SK-N-SH treated with all-trans-retinoic acid at 6 μM for 48 hours (cell line): ENCODE measurements around the gene CUTA.

ENCODE experiments used
- ATAC-seq: fragments of 200-7000 bp; cut with Tn5 transposase; 3 replicates; pipeline ENCODE4 v1.9.1; 2020; ENCODE audit warnings: mild to moderate bottlenecking, moderate library complexity
- ARNTL ChIP-seq: fragments of 450-650 bp; formaldehyde crosslinking; IDR thresholded peaks from 2 replicates; pipeline ENCODE4 v1.5.0; 2020; ENCODE audit warnings: low read depth, mild to moderate bottlenecking, moderate library complexity, borderline replicate concordance
- BACH2 ChIP-seq: fragments of 250-450 bp; sonication (Bioruptor Pico); IDR thresholded peaks from 2 replicates; pipeline ENCODE4 v1.9.0; 2021; ENCODE audit warnings: mild to moderate bottlenecking, borderline replicate concordance
- CREB5 ChIP-seq: fragments of 250-450 bp; sonication (Bioruptor Pico); IDR thresholded peaks from 2 replicates; pipeline ENCODE4 v1.5.1; 2020; ENCODE audit warnings: low read depth, mild to moderate bottlenecking, moderate library complexity
- CSDC2 ChIP-seq: fragments of 250-450 bp; sonication (Bioruptor Pico); IDR thresholded peaks from 2 replicates; pipeline ENCODE4 v1.5.0; 2020; ENCODE audit warnings: mild to moderate bottlenecking, moderate library complexity
- ESRRG ChIP-seq: fragments of 250-450 bp; sonication (Bioruptor Pico); IDR thresholded peaks from 2 replicates; pipeline ENCODE4 v1.6.1; 2021; ENCODE audit warnings: mild to moderate bottlenecking
- GLIS3 ChIP-seq: fragments of 250-450 bp; sonication (Bioruptor Pico); IDR thresholded peaks from 2 replicates; pipeline ENCODE4 v1.5.0; 2020; ENCODE audit warnings: mild to moderate bottlenecking, moderate library complexity
- ISL1 ChIP-seq: fragments of 250-450 bp; sonication (Bioruptor Pico); IDR thresholded peaks from 2 replicates; pipeline ENCODE4 v2.1.2; 2022; ENCODE audit warnings: mild to moderate bottlenecking, moderate library complexity
- POU6F1 ChIP-seq: fragments of 250-450 bp; sonication (Bioruptor Pico); IDR thresholded peaks from 2 replicates; pipeline ENCODE4 v1.8.0; 2021; ENCODE audit warnings: low read depth, mild to moderate bottlenecking, moderate library complexity, borderline replicate concordance
- PPARA ChIP-seq: fragments of 250-450 bp; sonication (Bioruptor Pico); IDR thresholded peaks from 2 replicates; pipeline ENCODE4 v1.5.0; 2020; ENCODE audit warnings: mild to moderate bottlenecking, borderline replicate concordance
- RARB ChIP-seq: fragments of 250-450 bp; sonication (Bioruptor Pico); IDR thresholded peaks from 2 replicates; pipeline ENCODE4 v1.8.0; 2021; ENCODE audit warnings: mild to moderate bottlenecking, moderate library complexity
- SNAI2 ChIP-seq: fragments of 250-450 bp; sonication (Bioruptor Pico); IDR thresholded peaks from 2 replicates; pipeline ENCODE4 v1.5.0; 2020; ENCODE audit warnings: mild to moderate bottlenecking, moderate library complexity
- TCF4 ChIP-seq: fragments of 250-450 bp; sonication (Bioruptor Pico); IDR thresholded peaks from 2 replicates; pipeline ENCODE4 v1.8.0; 2021; ENCODE audit warnings: mild to moderate bottlenecking, moderate library complexity, borderline replicate concordance
- TOX ChIP-seq: fragments of 250-450 bp; sonication (Bioruptor Pico); IDR thresholded peaks from 2 replicates; pipeline ENCODE4 v1.8.0; 2021; ENCODE audit warnings: mild to moderate bottlenecking, moderate library complexity, borderline replicate concordance
- ZC3H10 ChIP-seq: fragments of 250-450 bp; sonication (Bioruptor Pico); IDR thresholded peaks from 2 replicates; pipeline ENCODE4 v1.5.1; 2021; ENCODE audit warnings: mild to moderate bottlenecking, moderate library complexity
- ZFP3 ChIP-seq: fragments of 250-450 bp; sonication (Bioruptor Pico); IDR thresholded peaks from 2 replicates; pipeline ENCODE4 v1.5.0; 2020; ENCODE audit warnings: mild to moderate bottlenecking, moderate library complexity
- ZFP30 ChIP-seq: fragments of 450-650 bp; formaldehyde crosslinking; IDR thresholded peaks from 2 replicates; pipeline ENCODE4 v1.5.0; 2022; ENCODE audit warnings: mild to moderate bottlenecking, moderate library complexity
- ZNF565 ChIP-seq: fragments of 450-650 bp; formaldehyde crosslinking; conservative IDR thresholded peaks from 2 replicates; pipeline ENCODE4 v1.5.0; 2020; ENCODE audit warnings: low read depth, mild to moderate bottlenecking, moderate library complexity
- ZNF70 ChIP-seq: fragments of 450-650 bp; formaldehyde crosslinking; IDR thresholded peaks from 2 replicates; pipeline ENCODE4 v1.5.0; 2020; ENCODE audit warnings: mild to moderate bottlenecking, moderate library complexity
- ZNF8 ChIP-seq: fragments of 450-650 bp; formaldehyde crosslinking; IDR thresholded peaks from 2 replicates; pipeline ENCODE4 v1.5.0; 2020; ENCODE audit warnings: mild to moderate bottlenecking, moderate library complexity
- TF ChIP-seq, protein P1 (sequence below): fragments of 250-450 bp; sonication (Bioruptor Pico); IDR thresholded peaks from 2 replicates; pipeline ENCODE4 v1.5.1; 2021; ENCODE audit warnings: mild to moderate bottlenecking, moderate library complexity
- TF ChIP-seq, protein P2 (sequence below): fragments of 250-450 bp; sonication (Bioruptor Pico); IDR thresholded peaks from 2 replicates; pipeline ENCODE4 v1.8.0; 2020; ENCODE audit warnings: mild to moderate bottlenecking, moderate library complexity, borderline replicate concordance
- TF ChIP-seq, protein P3 (sequence below): fragments of 250-450 bp; sonication (Bioruptor Pico); IDR thresholded peaks from 2 replicates; pipeline ENCODE4 v1.5.0; 2020; ENCODE audit warnings: mild to moderate bottlenecking, moderate library complexity

CUTA gene

GRCh38 chr6:33432546-33432945, 14.6 kb upstream of the CUTA start:
- TF ChIP-seq TCF4 (CRISPR knock-in tag) (no peak), RARB (CRISPR knock-in tag) (no peak), GLIS3 (no peak), ZC3H10 (CRISPR knock-in tag) (no peak), ZNF8 (no peak), ISL1 (CRISPR knock-in tag) (no peak), ZFP3 (CRISPR knock-in tag) (no peak), ZFP30 (CRISPR knock-in tag) (no peak), BACH2 (no peak), CREB5 (CRISPR knock-in tag) (no peak)
- TF ChIP-seq, protein P1, sequence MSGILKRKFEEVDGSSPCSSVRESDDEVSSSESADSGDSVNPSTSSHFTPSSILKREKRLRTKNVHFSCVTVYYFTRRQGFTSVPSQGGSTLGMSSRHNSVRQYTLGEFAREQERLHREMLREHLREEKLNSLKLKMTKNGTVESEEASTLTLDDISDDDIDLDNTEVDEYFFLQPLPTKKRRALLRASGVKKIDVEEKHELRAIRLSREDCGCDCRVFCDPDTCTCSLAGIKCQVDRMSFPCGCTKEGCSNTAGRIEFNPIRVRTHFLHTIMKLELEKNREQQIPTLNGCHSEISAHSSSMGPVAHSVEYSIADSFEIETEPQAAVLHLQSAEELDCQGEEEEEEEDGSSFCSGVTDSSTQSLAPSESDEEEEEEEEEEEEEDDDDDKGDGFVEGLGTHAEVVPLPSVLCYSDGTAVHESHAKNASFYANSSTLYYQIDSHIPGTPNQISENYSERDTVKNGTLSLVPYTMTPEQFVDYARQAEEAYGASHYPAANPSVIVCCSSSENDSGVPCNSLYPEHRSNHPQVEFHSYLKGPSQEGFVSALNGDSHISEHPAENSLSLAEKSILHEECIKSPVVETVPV (CRISPR knock-in tag) = no peak

GRCh38 chr6:33431880-33432541, 14.1 kb upstream of the CUTA start:
- no peak for ATAC-seq
- TF ChIP-seq ESRRG (CRISPR knock-in tag) (no peak), CSDC2 (CRISPR knock-in tag) (no peak), GLIS3 (no peak), ZNF565 (no peak), SNAI2 (no peak), ARNTL (no peak), PPARA (no peak), RARB (CRISPR knock-in tag) (no peak), TCF4 (CRISPR knock-in tag) (no peak)
- TF ChIP-seq, protein P2, sequence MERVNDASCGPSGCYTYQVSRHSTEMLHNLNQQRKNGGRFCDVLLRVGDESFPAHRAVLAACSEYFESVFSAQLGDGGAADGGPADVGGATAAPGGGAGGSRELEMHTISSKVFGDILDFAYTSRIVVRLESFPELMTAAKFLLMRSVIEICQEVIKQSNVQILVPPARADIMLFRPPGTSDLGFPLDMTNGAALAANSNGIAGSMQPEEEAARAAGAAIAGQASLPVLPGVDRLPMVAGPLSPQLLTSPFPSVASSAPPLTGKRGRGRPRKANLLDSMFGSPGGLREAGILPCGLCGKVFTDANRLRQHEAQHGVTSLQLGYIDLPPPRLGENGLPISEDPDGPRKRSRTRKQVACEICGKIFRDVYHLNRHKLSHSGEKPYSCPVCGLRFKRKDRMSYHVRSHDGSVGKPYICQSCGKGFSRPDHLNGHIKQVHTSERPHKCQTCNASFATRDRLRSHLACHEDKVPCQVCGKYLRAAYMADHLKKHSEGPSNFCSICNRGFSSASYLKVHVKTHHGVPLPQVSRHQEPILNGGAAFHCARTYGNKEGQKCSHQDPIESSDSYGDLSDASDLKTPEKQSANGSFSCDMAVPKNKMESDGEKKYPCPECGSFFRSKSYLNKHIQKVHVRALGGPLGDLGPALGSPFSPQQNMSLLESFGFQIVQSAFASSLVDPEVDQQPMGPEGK = no peak
- TF ChIP-seq, all 23 proteins: peak for 0

More at GRCh38 chr6:33432546-33432945, 14.6 kb upstream of the CUTA start:
- no peak for ATAC-seq

GRCh38 chr6:33430991-33431879, 13.3 kb upstream of the CUTA start:
- TF ChIP-seq GLIS3 (no peak), CSDC2 (CRISPR knock-in tag) (no peak), ZNF70 (CRISPR knock-in tag) (no peak), ISL1 (CRISPR knock-in tag) (no peak), SNAI2 (no peak), ZNF565 (no peak), ZNF8 (no peak), ARNTL (no peak)
- TF ChIP-seq, protein P2 = no peak
- peak; percentile 67 for ATAC-seq

DNA sequence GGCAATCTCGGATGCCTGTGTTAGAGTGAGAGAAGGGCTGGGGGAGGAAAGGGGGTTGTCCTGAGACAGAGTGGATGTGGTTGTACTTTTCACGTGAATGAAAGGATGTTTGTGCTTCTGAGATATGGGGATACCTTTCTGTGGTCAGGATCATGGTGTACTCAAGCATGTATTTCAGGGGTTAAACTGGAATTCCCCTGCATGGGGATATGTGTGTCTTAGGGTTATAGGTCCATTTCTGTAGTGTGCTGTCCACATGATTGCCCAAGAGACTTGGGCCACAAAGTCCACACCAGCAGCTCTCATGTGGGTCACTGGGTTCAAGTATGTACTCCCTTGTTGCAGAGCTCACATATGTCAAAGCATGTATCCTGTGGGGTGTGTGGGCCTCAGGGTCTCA, 12.4 kb upstream of the CUTA start:
- TF ChIP-seq GLIS3 (no peak), CSDC2 (CRISPR knock-in tag) (no peak), BACH2 (no peak)
- no peak for ATAC-seq

- no peak for ATAC-seq
- TF ChIP-seq, protein P3, sequence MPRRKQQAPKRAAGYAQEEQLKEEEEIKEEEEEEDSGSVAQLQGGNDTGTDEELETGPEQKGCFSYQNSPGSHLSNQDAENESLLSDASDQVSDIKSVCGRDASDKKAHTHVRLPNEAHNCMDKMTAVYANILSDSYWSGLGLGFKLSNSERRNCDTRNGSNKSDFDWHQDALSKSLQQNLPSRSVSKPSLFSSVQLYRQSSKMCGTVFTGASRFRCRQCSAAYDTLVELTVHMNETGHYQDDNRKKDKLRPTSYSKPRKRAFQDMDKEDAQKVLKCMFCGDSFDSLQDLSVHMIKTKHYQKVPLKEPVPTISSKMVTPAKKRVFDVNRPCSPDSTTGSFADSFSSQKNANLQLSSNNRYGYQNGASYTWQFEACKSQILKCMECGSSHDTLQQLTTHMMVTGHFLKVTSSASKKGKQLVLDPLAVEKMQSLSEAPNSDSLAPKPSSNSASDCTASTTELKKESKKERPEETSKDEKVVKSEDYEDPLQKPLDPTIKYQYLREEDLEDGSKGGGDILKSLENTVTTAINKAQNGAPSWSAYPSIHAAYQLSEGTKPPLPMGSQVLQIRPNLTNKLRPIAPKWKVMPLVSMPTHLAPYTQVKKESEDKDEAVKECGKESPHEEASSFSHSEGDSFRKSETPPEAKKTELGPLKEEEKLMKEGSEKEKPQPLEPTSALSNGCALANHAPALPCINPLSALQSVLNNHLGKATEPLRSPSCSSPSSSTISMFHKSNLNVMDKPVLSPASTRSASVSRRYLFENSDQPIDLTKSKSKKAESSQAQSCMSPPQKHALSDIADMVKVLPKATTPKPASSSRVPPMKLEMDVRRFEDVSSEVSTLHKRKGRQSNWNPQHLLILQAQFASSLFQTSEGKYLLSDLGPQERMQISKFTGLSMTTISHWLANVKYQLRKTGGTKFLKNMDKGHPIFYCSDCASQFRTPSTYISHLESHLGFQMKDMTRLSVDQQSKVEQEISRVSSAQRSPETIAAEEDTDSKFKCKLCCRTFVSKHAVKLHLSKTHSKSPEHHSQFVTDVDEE (CRISPR knock-in tag) = no peak
- TF ChIP-seq GLIS3 (no peak), ZNF70 (CRISPR knock-in tag) (no peak), ZNF8 (no peak), RARB (CRISPR knock-in tag) (no peak), ZFP3 (CRISPR knock-in tag) (no peak), ZNF565 (no peak), POU6F1 (CRISPR knock-in tag) (no peak), ESRRG (CRISPR knock-in tag) (no peak), TOX (CRISPR knock-in tag) (no peak)
Measured at GRCh38 chr6:33429750-33430052, 11.8 kb upstream of the CUTA start.
